HepG2 (cell line): ENCODE results near the gene AKR1A1. TPM values are rescaled to one million over a fixed set of nuclear protein-coding genes. Genes with fewer than 3 reads are reported as not detected.

Experiments used
- FOXA3 ChIP-seq: IDR thresholded peaks from 2 replicates; pipeline ENCODE4 v1.6.1; 2016; ENCODE audit warnings: missing genetic modification reagents, missing compliant biosample characterization
- GPN1 ChIP-seq: sonication (generic); formaldehyde crosslinking; IDR thresholded peaks from 2 replicates; pipeline ENCODE4 v1.5.1; 2020; ENCODE audit warnings: missing genetic modification reagents, borderline replicate concordance
- HHEX ChIP-seq: IDR thresholded peaks from 2 replicates; pipeline ENCODE4 v1.6.1; 2016; ENCODE audit warnings: control low read depth
- HIVEP1 ChIP-seq: sonication (generic); formaldehyde crosslinking; IDR thresholded peaks from 2 replicates; pipeline ENCODE4 v1.4.0; 2020; ENCODE audit warnings: mild to moderate bottlenecking, missing genetic modification reagents
- IRF2 ChIP-seq: IDR thresholded peaks from 2 replicates; pipeline ENCODE4 v1.6.1; 2018; ENCODE audit warnings: missing genetic modification reagents, missing compliant biosample characterization
- KMT2B ChIP-seq: IDR thresholded peaks from 2 replicates; pipeline ENCODE4 v1.6.1; 2016; ENCODE audit warnings: missing genetic modification reagents, missing compliant biosample characterization
- NCOA5 ChIP-seq: sonication (generic); formaldehyde crosslinking; IDR thresholded peaks from 2 replicates; pipeline ENCODE4 v1.4.0; 2020; ENCODE audit warnings: missing genetic modification reagents
- NONO ChIP-seq, 2 experiments: fragments of 450-650 bp in 1 of 2; sonication (generic) in 1 of 2; formaldehyde crosslinking in 1 of 2; IDR thresholded peaks in 1 of 2; conservative IDR thresholded peaks in 1 of 2; 2 replicates each; pipeline versions ENCODE4 v1.6.1 to v1.8.0; 2017 to 2022; ENCODE audit warnings: mild to moderate bottlenecking in 1 of 2, missing genetic modification reagents in 1 of 2, moderate library complexity in 1 of 2
- PHF21A ChIP-seq: sonication (generic); formaldehyde crosslinking; IDR thresholded peaks from 2 replicates; pipeline ENCODE4 v1.5.0; 2020; ENCODE audit warnings: mild to moderate bottlenecking, missing genetic modification reagents
- RBAK ChIP-seq: sonication (generic); formaldehyde crosslinking; IDR thresholded peaks from 2 replicates; pipeline ENCODE4 v1.5.1; 2020; ENCODE audit warnings: mild to moderate bottlenecking, missing genetic modification reagents
- RFXAP ChIP-seq: sonication (generic); formaldehyde crosslinking; IDR thresholded peaks from 2 replicates; pipeline ENCODE4 v1.4.0; 2020; ENCODE audit warnings: missing genetic modification reagents, borderline replicate concordance
- SNAPC2 ChIP-seq: sonication (generic); formaldehyde crosslinking; IDR thresholded peaks from 2 replicates; pipeline ENCODE4 v1.8.1; 2022; ENCODE audit warnings: mild to moderate bottlenecking, missing genetic modification reagents
- ZNF207 ChIP-seq: fragments of 450-650 bp; IDR thresholded peaks from 2 replicates; pipeline ENCODE4 v1.6.1; 2016; ENCODE audit warnings: antibody characterized with exemption, borderline replicate concordance
- ZNF619 ChIP-seq: sonication (generic); formaldehyde crosslinking; IDR thresholded peaks from 2 replicates; pipeline ENCODE4 v1.4.0; 2020; ENCODE audit warnings: mild to moderate bottlenecking, missing genetic modification reagents
- polyA plus RNA-seq, 8 experiments: library from polyadenylated mRNA; depleted of rRNA in 3 of 8; stranded (reverse) in 7 of 8; unstranded in 1 of 8; fragments of >200 nt; fragmentation: Illumina TruSeq in 4 of 8; extraction: Trizol in 4 of 8; gene quantifications; 2 replicates each; pipeline versions ENCODE4 v1.2.1 to v1.2.3, GENCODE V29; 2011 to 2016; ENCODE audit warnings: low read depth in 4 of 8, missing spikeins in 1 of 8, mixed read lengths in 1 of 8; ENCODE audit not compliant: insufficient read depth in 1 of 8
- total RNA-seq, 5 experiments: library from RNA; depleted of rRNA; stranded (reverse); fragments of >200 nt; fragmentation: Illumina TruSeq; extraction: Trizol; gene quantifications; 2 replicates each; pipeline ENCODE4 v1.2.3, GENCODE V29; 2016; ENCODE audit warnings: low read depth in 1 of 5
- TF ChIP-seq, protein P1 (sequence below): sonication (generic); formaldehyde crosslinking; IDR thresholded peaks from 2 replicates; pipeline ENCODE4 v1.4.0; 2020; ENCODE audit warnings: mild to moderate bottlenecking, missing genetic modification reagents
- TF ChIP-seq, protein P2 (sequence below): sonication (generic); formaldehyde crosslinking; IDR thresholded peaks from 2 replicates; pipeline ENCODE4 v1.4.0; 2020; ENCODE audit warnings: missing genetic modification reagents; ENCODE audit errors: not compliant biosample characterization
- TF ChIP-seq, protein P3 (sequence below): IDR thresholded peaks from 2 replicates; pipeline ENCODE4 v1.6.1; 2012; ENCODE audit warnings: low read length, improper control_type of control experiment
- TF ChIP-seq, protein P4 (sequence below): sonication (generic); formaldehyde crosslinking; IDR thresholded peaks from 2 replicates; pipeline ENCODE4 v1.4.0; 2020; ENCODE audit warnings: low read depth, mild to moderate bottlenecking, missing genetic modification reagents

The AKR1A1 gene
- total and polyA plus RNA-seq, 2 of the 13 experiments (the other 11 are each of a cell fraction or from before 2014, with no cell fraction given) = 181 to 217 TPM

DNA sequence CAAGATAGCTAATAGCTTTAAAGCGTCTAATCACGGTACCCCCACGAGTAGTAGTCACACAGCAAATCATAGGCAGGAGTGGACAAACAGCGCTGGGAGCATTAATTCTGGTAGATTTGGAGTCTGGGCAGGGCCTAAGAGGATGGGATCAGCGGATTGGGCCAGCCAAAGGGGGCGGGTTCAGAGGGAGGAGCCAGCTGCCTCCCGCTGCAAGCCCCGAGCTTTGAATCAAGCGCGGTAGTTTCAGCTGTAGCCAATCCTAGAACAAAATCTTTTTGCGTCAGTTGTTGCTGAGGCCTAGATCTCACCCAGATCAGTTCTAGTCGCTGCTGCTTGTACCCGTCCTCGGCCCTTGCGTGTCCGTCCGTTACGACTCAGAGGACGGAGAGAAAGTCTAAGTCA lies 32.6 kb downstream of the AKR1A1 start (continued):
- TF ChIP-seq, protein P1, sequence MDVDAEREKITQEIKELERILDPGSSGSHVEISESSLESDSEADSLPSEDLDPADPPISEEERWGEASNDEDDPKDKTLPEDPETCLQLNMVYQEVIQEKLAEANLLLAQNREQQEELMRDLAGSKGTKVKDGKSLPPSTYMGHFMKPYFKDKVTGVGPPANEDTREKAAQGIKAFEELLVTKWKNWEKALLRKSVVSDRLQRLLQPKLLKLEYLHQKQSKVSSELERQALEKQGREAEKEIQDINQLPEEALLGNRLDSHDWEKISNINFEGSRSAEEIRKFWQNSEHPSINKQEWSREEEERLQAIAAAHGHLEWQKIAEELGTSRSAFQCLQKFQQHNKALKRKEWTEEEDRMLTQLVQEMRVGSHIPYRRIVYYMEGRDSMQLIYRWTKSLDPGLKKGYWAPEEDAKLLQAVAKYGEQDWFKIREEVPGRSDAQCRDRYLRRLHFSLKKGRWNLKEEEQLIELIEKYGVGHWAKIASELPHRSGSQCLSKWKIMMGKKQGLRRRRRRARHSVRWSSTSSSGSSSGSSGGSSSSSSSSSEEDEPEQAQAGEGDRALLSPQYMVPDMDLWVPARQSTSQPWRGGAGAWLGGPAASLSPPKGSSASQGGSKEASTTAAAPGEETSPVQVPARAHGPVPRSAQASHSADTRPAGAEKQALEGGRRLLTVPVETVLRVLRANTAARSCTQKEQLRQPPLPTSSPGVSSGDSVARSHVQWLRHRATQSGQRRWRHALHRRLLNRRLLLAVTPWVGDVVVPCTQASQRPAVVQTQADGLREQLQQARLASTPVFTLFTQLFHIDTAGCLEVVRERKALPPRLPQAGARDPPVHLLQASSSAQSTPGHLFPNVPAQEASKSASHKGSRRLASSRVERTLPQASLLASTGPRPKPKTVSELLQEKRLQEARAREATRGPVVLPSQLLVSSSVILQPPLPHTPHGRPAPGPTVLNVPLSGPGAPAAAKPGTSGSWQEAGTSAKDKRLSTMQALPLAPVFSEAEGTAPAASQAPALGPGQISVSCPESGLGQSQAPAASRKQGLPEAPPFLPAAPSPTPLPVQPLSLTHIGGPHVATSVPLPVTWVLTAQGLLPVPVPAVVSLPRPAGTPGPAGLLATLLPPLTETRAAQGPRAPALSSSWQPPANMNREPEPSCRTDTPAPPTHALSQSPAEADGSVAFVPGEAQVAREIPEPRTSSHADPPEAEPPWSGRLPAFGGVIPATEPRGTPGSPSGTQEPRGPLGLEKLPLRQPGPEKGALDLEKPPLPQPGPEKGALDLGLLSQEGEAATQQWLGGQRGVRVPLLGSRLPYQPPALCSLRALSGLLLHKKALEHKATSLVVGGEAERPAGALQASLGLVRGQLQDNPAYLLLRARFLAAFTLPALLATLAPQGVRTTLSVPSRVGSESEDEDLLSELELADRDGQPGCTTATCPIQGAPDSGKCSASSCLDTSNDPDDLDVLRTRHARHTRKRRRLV (CRISPR knock-in tag) = no peak
- TF ChIP-seq, protein P2, sequence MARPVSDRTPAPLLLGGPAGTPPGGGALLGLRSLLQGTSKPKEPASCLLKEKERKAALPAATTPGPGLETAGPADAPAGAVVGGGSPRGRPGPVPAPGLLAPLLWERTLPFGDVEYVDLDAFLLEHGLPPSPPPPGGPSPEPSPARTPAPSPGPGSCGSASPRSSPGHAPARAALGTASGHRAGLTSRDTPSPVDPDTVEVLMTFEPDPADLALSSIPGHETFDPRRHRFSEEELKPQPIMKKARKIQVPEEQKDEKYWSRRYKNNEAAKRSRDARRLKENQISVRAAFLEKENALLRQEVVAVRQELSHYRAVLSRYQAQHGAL (CRISPR knock-in tag) = no peak
- TF ChIP-seq NCOA5 (CRISPR knock-in tag) = no peak
- TF ChIP-seq ZNF619 = no peak
- no peak for TF ChIP-seq HIVEP1 (CRISPR knock-in tag)
- TF ChIP-seq, protein P3, sequence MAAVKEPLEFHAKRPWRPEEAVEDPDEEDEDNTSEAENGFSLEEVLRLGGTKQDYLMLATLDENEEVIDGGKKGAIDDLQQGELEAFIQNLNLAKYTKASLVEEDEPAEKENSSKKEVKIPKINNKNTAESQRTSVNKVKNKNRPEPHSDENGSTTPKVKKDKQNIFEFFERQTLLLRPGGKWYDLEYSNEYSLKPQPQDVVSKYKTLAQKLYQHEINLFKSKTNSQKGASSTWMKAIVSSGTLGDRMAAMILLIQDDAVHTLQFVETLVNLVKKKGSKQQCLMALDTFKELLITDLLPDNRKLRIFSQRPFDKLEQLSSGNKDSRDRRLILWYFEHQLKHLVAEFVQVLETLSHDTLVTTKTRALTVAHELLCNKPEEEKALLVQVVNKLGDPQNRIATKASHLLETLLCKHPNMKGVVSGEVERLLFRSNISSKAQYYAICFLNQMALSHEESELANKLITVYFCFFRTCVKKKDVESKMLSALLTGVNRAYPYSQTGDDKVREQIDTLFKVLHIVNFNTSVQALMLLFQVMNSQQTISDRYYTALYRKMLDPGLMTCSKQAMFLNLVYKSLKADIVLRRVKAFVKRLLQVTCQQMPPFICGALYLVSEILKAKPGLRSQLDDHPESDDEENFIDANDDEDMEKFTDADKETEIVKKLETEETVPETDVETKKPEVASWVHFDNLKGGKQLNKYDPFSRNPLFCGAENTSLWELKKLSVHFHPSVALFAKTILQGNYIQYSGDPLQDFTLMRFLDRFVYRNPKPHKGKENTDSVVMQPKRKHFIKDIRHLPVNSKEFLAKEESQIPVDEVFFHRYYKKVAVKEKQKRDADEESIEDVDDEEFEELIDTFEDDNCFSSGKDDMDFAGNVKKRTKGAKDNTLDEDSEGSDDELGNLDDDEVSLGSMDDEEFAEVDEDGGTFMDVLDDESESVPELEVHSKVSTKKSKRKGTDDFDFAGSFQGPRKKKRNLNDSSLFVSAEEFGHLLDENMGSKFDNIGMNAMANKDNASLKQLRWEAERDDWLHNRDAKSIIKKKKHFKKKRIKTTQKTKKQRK = no peak
- no peak for TF ChIP-seq HHEX (CRISPR knock-in tag)
- TF ChIP-seq IRF2 = 0 out of 2 replicates have a peak, but pooled peaks have one; percentile 12
- TF ChIP-seq SNAPC2 (CRISPR knock-in tag) = 0 out of 2 replicates have a peak, but pooled peaks have one; percentile 15
- TF ChIP-seq ZNF207 = no peak
- TF ChIP-seq FOXA3 (CRISPR knock-in tag) = no peak
- TF ChIP-seq, protein P4, sequence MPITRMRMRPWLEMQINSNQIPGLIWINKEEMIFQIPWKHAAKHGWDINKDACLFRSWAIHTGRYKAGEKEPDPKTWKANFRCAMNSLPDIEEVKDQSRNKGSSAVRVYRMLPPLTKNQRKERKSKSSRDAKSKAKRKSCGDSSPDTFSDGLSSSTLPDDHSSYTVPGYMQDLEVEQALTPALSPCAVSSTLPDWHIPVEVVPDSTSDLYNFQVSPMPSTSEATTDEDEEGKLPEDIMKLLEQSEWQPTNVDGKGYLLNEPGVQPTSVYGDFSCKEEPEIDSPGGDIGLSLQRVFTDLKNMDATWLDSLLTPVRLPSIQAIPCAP = no peak
- no peak for TF ChIP-seq NONO (IDR thresholded peaks at IDR 0.05)
- no peak for TF ChIP-seq NONO (CRISPR knock-in tag; conservative IDR thresholded peaks at IDR 0.05)
- TF ChIP-seq GPN1 (CRISPR knock-in tag) = no peak
- no peak for TF ChIP-seq RBAK (CRISPR knock-in tag)
- 0 out of 2 replicates have a peak, but pooled peaks have one; percentile 11 for TF ChIP-seq PHF21A (CRISPR knock-in tag)
- TF ChIP-seq RFXAP = peak; percentile 100
- TF ChIP-seq KMT2B (CRISPR knock-in tag) = no peak
